HepG2 (cell line): ENCODE measurements around the gene DCP1B. TPM values are rescaled to one million over a fixed set of nuclear protein-coding genes. Genes with fewer than 3 reads are reported as not detected.

ENCODE experiments used
- AKAP8 ChIP-seq: sonication (generic); formaldehyde crosslinking; IDR thresholded peaks from 2 replicates; pipeline ENCODE4 v1.5.1; 2020; ENCODE audit warnings: mild to moderate bottlenecking, missing genetic modification reagents
- BRD4 ChIP-seq: sonication (generic); formaldehyde crosslinking; IDR thresholded peaks from 2 replicates; pipeline ENCODE4 v1.4.0; 2020; ENCODE audit warnings: missing genetic modification reagents
- CREM ChIP-seq, 2 experiments: sonication (generic) in 1 of 2; formaldehyde crosslinking in 1 of 2; IDR thresholded peaks; 2 replicates each; pipeline versions ENCODE4 v1.4.0 to v1.6.1; 2016 to 2020; ENCODE audit warnings: antibody characterized with exemption in 1 of 2, mild to moderate bottlenecking in 1 of 2, missing genetic modification reagents in 1 of 2
- DNMT1 ChIP-seq: sonication (generic); formaldehyde crosslinking; IDR thresholded peaks from 2 replicates; pipeline ENCODE4 v1.5.1; 2020; ENCODE audit warnings: mild to moderate bottlenecking, missing genetic modification reagents
- FOXC1 ChIP-seq: sonication (generic); formaldehyde crosslinking; IDR thresholded peaks from 2 replicates; pipeline ENCODE4 v1.8.0; 2022; ENCODE audit warnings: mild to moderate bottlenecking, missing genetic modification reagents, borderline replicate concordance
- HOXA5 ChIP-seq: sonication (generic); formaldehyde crosslinking; IDR thresholded peaks from 2 replicates; pipeline ENCODE4 v1.4.0; 2020; ENCODE audit warnings: missing genetic modification reagents
- MAZ ChIP-seq, 2 experiments: sonication (generic) in 1 of 2; formaldehyde crosslinking in 1 of 2; IDR thresholded peaks; 2 replicates each; pipeline versions ENCODE4 v1.5.0 to v1.6.1; 2012 to 2020; ENCODE audit warnings: low read depth in 2 of 2, mild to moderate bottlenecking in 2 of 2, borderline replicate concordance in 1 of 2, improper control_type of control experiment in 1 of 2, low read length in 1 of 2, missing genetic modification reagents in 1 of 2, moderate library complexity in 1 of 2
- PHF20 ChIP-seq: sonication (generic); formaldehyde crosslinking; IDR thresholded peaks from 2 replicates; pipeline ENCODE4 v1.5.0; 2020; ENCODE audit warnings: mild to moderate bottlenecking, missing genetic modification reagents
- PRDM15 ChIP-seq: sonication (generic); formaldehyde crosslinking; IDR thresholded peaks from 2 replicates; pipeline ENCODE4 v1.4.0; 2020; ENCODE audit warnings: missing genetic modification reagents
- SRSF1 ChIP-seq: fragments of 200-400 bp; formaldehyde crosslinking; optimal IDR thresholded peaks from 2 replicates; pipeline ENCODE3; 2017; ENCODE audit warnings: mild to moderate bottlenecking, low read depth, low read length, moderate library complexity
- TMF1 ChIP-seq: sonication (generic); formaldehyde crosslinking; IDR thresholded peaks from 2 replicates; pipeline ENCODE4 v1.8.1; 2022; ENCODE audit warnings: low read depth, missing genetic modification reagents
- TP53 ChIP-seq: sonication (generic); formaldehyde crosslinking; conservative IDR thresholded peaks from 2 replicates; pipeline ENCODE4 v1.4.0; 2020; ENCODE audit warnings: missing genetic modification reagents
- ZBTB20 ChIP-seq: sonication (generic); formaldehyde crosslinking; IDR thresholded peaks from 2 replicates; pipeline ENCODE4 v1.8.1; 2023; ENCODE audit warnings: missing genetic modification reagents, low read depth, mild to moderate bottlenecking, borderline replicate concordance
- ZHX1 ChIP-seq: sonication (generic); formaldehyde crosslinking; IDR thresholded peaks from 2 replicates; pipeline ENCODE4 v1.8.1; 2022; ENCODE audit warnings: low read depth, mild to moderate bottlenecking, missing genetic modification reagents
- ZNF446 ChIP-seq: sonication (generic); formaldehyde crosslinking; IDR thresholded peaks from 2 replicates; pipeline ENCODE4 v1.5.0; 2020; ENCODE audit warnings: mild to moderate bottlenecking, missing genetic modification reagents
- ZNF451 ChIP-seq: sonication (generic); formaldehyde crosslinking; IDR thresholded peaks from 2 replicates; pipeline ENCODE4 v1.5.0; 2020; ENCODE audit warnings: mild to moderate bottlenecking, missing genetic modification reagents
- ZNF484 ChIP-seq: sonication (generic); formaldehyde crosslinking; IDR thresholded peaks from 2 replicates; pipeline ENCODE4 v1.5.1; 2020; ENCODE audit warnings: mild to moderate bottlenecking, low read depth, missing genetic modification reagents, borderline replicate concordance
- polyA plus RNA-seq, 8 experiments: library from polyadenylated mRNA; depleted of rRNA in 3 of 8; stranded (reverse) in 7 of 8; unstranded in 1 of 8; fragments of >200 nt; fragmentation: Illumina TruSeq in 4 of 8; extraction: Trizol in 4 of 8; gene quantifications; 2 replicates each; pipeline versions ENCODE4 v1.2.1 to v1.2.3, GENCODE V29; 2011 to 2016; ENCODE audit warnings: low read depth in 4 of 8, missing spikeins in 1 of 8, mixed read lengths in 1 of 8; ENCODE audit not compliant: insufficient read depth in 1 of 8
- total RNA-seq, 5 experiments: library from RNA; depleted of rRNA; stranded (reverse); fragments of >200 nt; fragmentation: Illumina TruSeq; extraction: Trizol; gene quantifications; 2 replicates each; pipeline ENCODE4 v1.2.3, GENCODE V29; 2016; ENCODE audit warnings: low read depth in 1 of 5
- TF ChIP-seq, protein P1 (sequence below): sonication (generic); formaldehyde crosslinking; IDR thresholded peaks from 2 replicates; pipeline ENCODE4 v1.4.0; 2020; ENCODE audit warnings: mild to moderate bottlenecking, low read depth, missing genetic modification reagents
- TF ChIP-seq, protein P2 (sequence below): IDR thresholded peaks from 2 replicates; pipeline ENCODE4 v1.6.1; 2016; ENCODE audit warnings: low read depth, borderline replicate concordance

The DCP1B gene
- total and polyA plus RNA-seq, 2 of the 13 experiments (the other 11 are each of a cell fraction or from before 2014, with no cell fraction given): 11.4 to 27.2 TPM

GRCh38 chr12:2004113-2004929 is at the start of gene DCP1B (continued):
- TF ChIP-seq DNMT1 (CRISPR knock-in tag): peak; percentile 98
- peak; percentile 39; the same call in 1 of the 2 replicates for TF ChIP-seq ZNF446 (CRISPR knock-in tag)
- TF ChIP-seq PHF20 (CRISPR knock-in tag): peak; percentile 80
- TF ChIP-seq MAZ (IDR thresholded peaks at IDR 0.05; ENCODE audit: borderline replicate concordance, low read depth, low read length): peak; percentile 98
- peak; percentile 99 for TF ChIP-seq MAZ (CRISPR knock-in tag; IDR thresholded peaks at IDR 0.05; ENCODE audit: low read depth)
- no peak; the same call in 1 of the 2 replicates for TF ChIP-seq ZNF484
- peak; percentile 38; the same call in 1 of the 2 replicates for TF ChIP-seq HOXA5
- TF ChIP-seq TMF1: no peak
- peak; percentile 88; the same call in 1 of the 2 replicates for TF ChIP-seq ZHX1 (CRISPR knock-in tag)
- no peak for TF ChIP-seq SRSF1
- TF ChIP-seq, protein P1, sequence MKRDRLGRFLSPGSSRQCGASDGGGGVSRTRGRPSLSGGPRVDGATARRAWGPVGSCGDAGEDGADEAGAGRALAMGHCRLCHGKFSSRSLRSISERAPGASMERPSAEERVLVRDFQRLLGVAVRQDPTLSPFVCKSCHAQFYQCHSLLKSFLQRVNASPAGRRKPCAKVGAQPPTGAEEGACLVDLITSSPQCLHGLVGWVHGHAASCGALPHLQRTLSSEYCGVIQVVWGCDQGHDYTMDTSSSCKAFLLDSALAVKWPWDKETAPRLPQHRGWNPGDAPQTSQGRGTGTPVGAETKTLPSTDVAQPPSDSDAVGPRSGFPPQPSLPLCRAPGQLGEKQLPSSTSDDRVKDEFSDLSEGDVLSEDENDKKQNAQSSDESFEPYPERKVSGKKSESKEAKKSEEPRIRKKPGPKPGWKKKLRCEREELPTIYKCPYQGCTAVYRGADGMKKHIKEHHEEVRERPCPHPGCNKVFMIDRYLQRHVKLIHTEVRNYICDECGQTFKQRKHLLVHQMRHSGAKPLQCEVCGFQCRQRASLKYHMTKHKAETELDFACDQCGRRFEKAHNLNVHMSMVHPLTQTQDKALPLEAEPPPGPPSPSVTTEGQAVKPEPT: 0 out of 2 replicates have a peak, but pooled peaks have one; percentile 25
- TF ChIP-seq, protein P2, sequence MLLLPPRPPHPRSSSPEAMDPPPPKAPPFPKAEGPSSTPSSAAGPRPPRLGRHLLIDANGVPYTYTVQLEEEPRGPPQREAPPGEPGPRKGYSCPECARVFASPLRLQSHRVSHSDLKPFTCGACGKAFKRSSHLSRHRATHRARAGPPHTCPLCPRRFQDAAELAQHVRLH: peak; percentile 85
- 0 out of 2 replicates have a peak, but pooled peaks have one; percentile 32 for TF ChIP-seq PRDM15 (CRISPR knock-in tag)
- TF ChIP-seq FOXC1 (CRISPR knock-in tag): peak; percentile 93
- peak; percentile 97 for TF ChIP-seq BRD4 (CRISPR knock-in tag)
- TF ChIP-seq AKAP8: peak; percentile 93
- TF ChIP-seq ZNF451 (CRISPR knock-in tag): peak; percentile 94; the same call in 1 of the 2 replicates
- 0 out of 2 replicates have a peak, but pooled peaks have one; percentile 58 for TF ChIP-seq ZBTB20 (CRISPR knock-in tag)
- TF ChIP-seq CREM (IDR thresholded peaks at IDR 0.05): peak; percentile 49
- no peak for TF ChIP-seq CREM (CRISPR knock-in tag; IDR thresholded peaks at IDR 0.05)
- TF ChIP-seq TP53 (CRISPR knock-in tag): peak; percentile 99
